A549 treated with GW870086 at 1 μM for 4 hours (cell line): ENCODE data around the gene ARHGEF3. TPM values are rescaled to one million over a fixed set of nuclear protein-coding genes. Genes with fewer than 3 reads are reported as not detected.

Experiments used
- total RNA-seq: library from RNA; stranded (reverse); fragments of 200-300 nt; extraction: Qiagen RNA extraction; gene quantifications from 5 replicates; pipeline ENCODE4 v1.2.3, GENCODE V29; 2022; ENCODE audit warnings: low read depth

ARHGEF3 gene
- 6.9 to 9.2 TPM (median 7.5 TPM) in 5 replicates for total RNA-seq

GRCh38 chr3:56801662-56802377, at the start of gene ARHGEF3:
ARHGEF3 (minus strand) TSS chr3:56801949; CDS start chr3:56801798, 151 bp downstream.

GRCh38 chr3:56683122-56683817, 118.5 kb downstream of the ARHGEF3 start, which contains the start of gene TASOR:
TASOR (minus strand) TSS chr3:56683265; CDS start chr3:56683006, 259 bp downstream.

Other genes with a start within 250 kb of the ARHGEF3 start
- gene CCDC66, start 244.8 kb downstream of the ARHGEF3 start, total RNA-seq, result 3.7 to 6.4 TPM (median 5.7 TPM) in 5 replicates
- 15.0 to 21.4 TPM (median 20.7 TPM) in 5 replicates for gene TASOR, start 118.7 kb downstream of the ARHGEF3 start, total RNA-seq